ENCODE measurements around the gene SOBP.
A peak's percentile ranks its signal among the peaks of the same experiment; 100 is the strongest.
"Not testable (repeated sequence)": the region's sequence is repeated elsewhere in the genome, so short reads cannot be mapped to it uniquely, and the experiment has no call there.

The SOBP gene

GRCh38 chr6:107488875-107489635 is 862 bp upstream of the SOBP start:
- DNase-seq: peak in 1 of 2 experiments; percentile 51

- peak in 1 of 2 experiments; percentile 54 for DNase-seq
Measured at GRCh38 chr6:107490566-107491137, 735 bp downstream of the SOBP start.

GRCh38 chr6:107491138-107491609 is 1.3 kb downstream of the SOBP start:
- peak in 1 of 2 experiments; percentile 5 for DNase-seq

- DNase-seq: peak in 1 of 2 experiments; percentile 6
Measured at GRCh38 chr6:107491760-107492660, 2.1 kb downstream of the SOBP start.

- DNase-seq: peak in 1 of 2 experiments; percentile 41
Measured at GRCh38 chr6:107493158-107494057, 3.5 kb downstream of the SOBP start.

- no peak for DNase-seq
Measured at GRCh38 chr6:107495196-107495643, 5.3 kb downstream of the SOBP start.

GRCh38 chr6:107495971-107496370 is 6.1 kb downstream of the SOBP start:
- no peak for DNase-seq

GRCh38 chr6:107496892-107497684 is 7.2 kb downstream of the SOBP start:
- DNase-seq: no peak

- no peak for DNase-seq
Measured at GRCh38 chr6:107504270-107505026, 14.5 kb downstream of the SOBP start.

GRCh38 chr6:107506145-107506544 is 16.2 kb downstream of the SOBP start:
- DNase-seq: no peak

GRCh38 chr6:107509506-107509905 is 19.6 kb downstream of the SOBP start:
- no peak for DNase-seq

- DNase-seq: no peak
Measured at GRCh38 chr6:107510108-107510507, 20.2 kb downstream of the SOBP start.

- no peak for DNase-seq
Measured at GRCh38 chr6:107511511-107511993, 21.6 kb downstream of the SOBP start.

GRCh38 chr6:107513214-107513613 is 23.3 kb downstream of the SOBP start:
- no peak for DNase-seq

GRCh38 chr6:107515955-107516354 is 26.0 kb downstream of the SOBP start:
- no peak for DNase-seq

- DNase-seq: no peak
Measured at GRCh38 chr6:107517274-107517673, 27.4 kb downstream of the SOBP start.

- DNase-seq: not testable (repeated sequence)
Measured at GRCh38 chr6:107519224-107519623, 29.3 kb downstream of the SOBP start.

- DNase-seq: not testable (repeated sequence)
Measured at GRCh38 chr6:107520706-107521105, 30.8 kb downstream of the SOBP start.

GRCh38 chr6:107523054-107523791 is 33.3 kb downstream of the SOBP start:
- no peak for DNase-seq

- no peak for DNase-seq
Measured at GRCh38 chr6:107523794-107524193, 33.9 kb downstream of the SOBP start.
